Measurements from ENCODE around the gene RNF150.
"Not testable (repeated sequence)": the region's sequence is repeated elsewhere in the genome, so short reads cannot be mapped to it uniquely, and the experiment has no call there.

RNF150 gene

GRCh38 chr4:140820520-140820919, 312.7 kb downstream of the RNF150 start:
- not testable (repeated sequence) for DNase-seq (ENCODE audit: low read depth, low spot score)

GRCh38 chr4:140819610-140820009, 313.7 kb downstream of the RNF150 start:
- DNase-seq (ENCODE audit: low read depth, low spot score) = no peak

GRCh38 chr4:140818433-140818832, 314.8 kb downstream of the RNF150 start:
- DNase-seq (ENCODE audit: low read depth, low spot score) = no peak

- no peak for DNase-seq (ENCODE audit: low read depth, low spot score)
These were observed 316.3 kb downstream of the RNF150 start for GRCh38 chr4:140816806-140817510.

GRCh38 chr4:140813804-140814203, 319.5 kb downstream of the RNF150 start:
- no peak for DNase-seq (ENCODE audit: low read depth, low spot score)

GRCh38 chr4:140812916-140813315, 320.4 kb downstream of the RNF150 start:
- DNase-seq (ENCODE audit: low read depth, low spot score) = no peak

GRCh38 chr4:140811429-140811828, 321.8 kb downstream of the RNF150 start:
- DNase-seq (ENCODE audit: low read depth, low spot score) = no peak

- DNase-seq (ENCODE audit: low read depth, low spot score) = not testable (repeated sequence)
These were observed 322.6 kb downstream of the RNF150 start for GRCh38 chr4:140810591-140811169.
